GM23248 (cell line): ENCODE results near the gene ACSS3. TPM values are rescaled to one million over a fixed set of nuclear protein-coding genes. Genes with fewer than 3 reads are reported as not detected.

Experiments used
- DNase-seq: peaks from one replicate; pipeline ENCODE4 v3.0.0-alpha.2; 2015
- H2AFZ ChIP-seq: fragments of 200-600 bp; sonication (generic); 2 replicates; pipeline ENCODE4 v1.6.1; 2016; ENCODE audit warnings: antibody characterized with exemption
- H3F3A ChIP-seq: fragments of 200-600 bp; sonication (generic); 2 replicates; pipeline ENCODE4 v1.6.1; 2016; ENCODE audit warnings: mild to moderate bottlenecking, antibody characterized with exemption, mixed run types; ENCODE audit not compliant: insufficient read depth
- H3K27ac ChIP-seq: fragments of 200-600 bp; sonication (generic); 2 replicates; pipeline ENCODE4 v1.5.1; 2016; ENCODE audit warnings: mild to moderate bottlenecking
- H3K27me3 ChIP-seq: fragments of 200-600 bp; sonication (generic); replicated peaks from 2 replicates; pipeline ENCODE4 v1.6.1; 2016; ENCODE audit warnings: mild to moderate bottlenecking; ENCODE audit not compliant: insufficient read depth
- H3K36me3 ChIP-seq: fragments of 200-600 bp; sonication (generic); 2 replicates; pipeline ENCODE4 v1.6.1; 2016; ENCODE audit warnings: low read depth, mild to moderate bottlenecking
- H3K4me1 ChIP-seq: fragments of 200-600 bp; sonication (generic); 2 replicates; pipeline ENCODE4 v1.6.1; 2016; ENCODE audit warnings: mild to moderate bottlenecking; ENCODE audit not compliant: insufficient read depth
- H3K4me2 ChIP-seq: fragments of 200-600 bp; sonication (generic); one replicate; pipeline ENCODE4 v1.6.1; 2016; ENCODE audit warnings: mild to moderate bottlenecking; ENCODE audit not compliant: unreplicated experiment
- H3K4me3 ChIP-seq: fragments of 200-600 bp; sonication (generic); 2 replicates; pipeline ENCODE4 v1.5.1; 2016; ENCODE audit warnings: mild to moderate bottlenecking
- H3K79me2 ChIP-seq: fragments of 200-600 bp; sonication (generic); 2 replicates; pipeline ENCODE4 v1.6.1; 2016; ENCODE audit warnings: mild to moderate bottlenecking; ENCODE audit not compliant: insufficient read depth
- H3K9ac ChIP-seq: fragments of 200-600 bp; sonication (generic); 2 replicates; pipeline ENCODE4 v1.6.1; 2016; ENCODE audit warnings: mild to moderate bottlenecking
- H3K9me2 ChIP-seq: fragments of 200-600 bp; sonication (generic); 2 replicates; pipeline ENCODE4 v1.6.1; 2016; ENCODE audit warnings: mixed run types, mild to moderate bottlenecking, moderate library complexity; ENCODE audit not compliant: insufficient read depth
- H3K9me3 ChIP-seq: fragments of 200-600 bp; sonication (generic); one replicate; pipeline ENCODE4 v1.6.1; 2017; ENCODE audit warnings: low read depth
- H4K20me1 ChIP-seq: fragments of 200-600 bp; sonication (generic); 2 replicates; pipeline ENCODE4 v1.6.0; 2016; ENCODE audit not compliant: insufficient read depth
- EZH2 ChIP-seq: fragments of 200-600 bp; sonication (generic); IDR thresholded peaks from 2 replicates; pipeline ENCODE4 v1.6.1; 2018; ENCODE audit warnings: antibody characterized with exemption, mild to moderate bottlenecking; ENCODE audit not compliant: insufficient read depth, poor library complexity, severe bottlenecking
- EZH2phosphoT487 ChIP-seq: fragments of 200-600 bp; sonication (generic); IDR thresholded peaks from 2 replicates; pipeline ENCODE4 v1.6.1; 2018; ENCODE audit warnings: antibody characterized with exemption, moderate library complexity, mild to moderate bottlenecking, low read depth; ENCODE audit not compliant: insufficient read depth
- WGBS, 2 experiments: methylation state at CpG; one replicate each; pipeline ENCODE4 v1.1.6; 2015 to 2017; ENCODE audit warnings: low lambda C conversion rate in 2 of 2, low coverage in 1 of 2; ENCODE audit errors: missing lambda C conversion rate in 2 of 2; 5-methylcytosine and 5-hydroxymethylcytosine counted together
- in situ Hi-C: fragments of 300-500 bp; cut with MboI; formaldehyde crosslinking; loops from 2 replicates; pipeline ENCODE4 v1.15.0; 2020
- polyA plus RNA-seq: library from polyadenylated mRNA; unstranded; fragments of >200 nt; fragmentation: Nextera tagmentation; extraction: Ambion mirVana; gene quantifications from 2 replicates; pipeline ENCODE4 v1.2.1, GENCODE V29; 2016
- total RNA-seq: library from RNA; depleted of rRNA; stranded (reverse); fragments of >200 nt; shearing (Covaris generic); gene quantifications from 2 replicates; pipeline ENCODE4 v1.2.3, GENCODE V29; 2014

Gene ACSS3
- total and polyA plus RNA-seq, 2 experiments from 2014 or later = 1.5 to 1.9 TPM

DNA sequence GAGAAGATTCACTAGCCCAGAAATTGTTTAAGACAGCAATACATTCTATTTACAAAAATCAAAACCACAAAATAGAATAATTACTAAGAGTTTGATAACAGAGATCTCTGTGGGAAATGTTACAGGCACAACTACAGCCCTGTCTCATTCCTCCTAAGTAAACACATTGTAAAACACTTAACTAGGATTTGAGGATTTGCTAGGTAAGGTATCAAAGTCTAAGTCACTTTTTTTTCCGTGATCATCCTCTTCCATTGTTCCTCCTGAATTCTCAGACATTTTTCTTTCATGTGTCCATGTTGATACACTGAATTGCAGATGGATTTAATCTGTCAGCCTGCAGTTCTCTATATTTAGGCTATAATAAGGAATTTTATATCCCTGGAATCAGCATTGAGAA, 127.5 kb downstream of the ACSS3 start:
- no peak overlapping the region for H3K4me2 ChIP-seq
- H4K20me1 ChIP-seq = no peaks in the 10 kb centered on the region
- no peaks in the 10 kb centered on the region for H3K36me3 ChIP-seq
- H3K9me3 ChIP-seq = no peaks in the 10 kb centered on the region
- DNase-seq = no peak
- no peaks in the 10 kb centered on the region for H3K79me2 ChIP-seq
- H2AFZ ChIP-seq = no peak overlapping the region
- H3K4me3 ChIP-seq = no peak overlapping the region
- TF ChIP-seq EZH2 (no peak), EZH2phosphoT487 (no peak)
- no peak overlapping the region for H3K9ac ChIP-seq
- no peaks in the 10 kb centered on the region for H3K9me2 ChIP-seq
- H3K4me1 ChIP-seq = peaks cover 21% of the 10 kb centered on the region
- no peaks in the 10 kb centered on the region for H3K27me3 ChIP-seq
- WGBS, 2 experiments = 56 to 70% methylated on average over 1 of the region's 1 CpG
- H3F3A ChIP-seq = no peaks in the 10 kb centered on the region; the same call in 1 of the 2 replicates
- in situ Hi-C loops = no loop called here
- H3K27ac ChIP-seq = no peak overlapping the region

DNA sequence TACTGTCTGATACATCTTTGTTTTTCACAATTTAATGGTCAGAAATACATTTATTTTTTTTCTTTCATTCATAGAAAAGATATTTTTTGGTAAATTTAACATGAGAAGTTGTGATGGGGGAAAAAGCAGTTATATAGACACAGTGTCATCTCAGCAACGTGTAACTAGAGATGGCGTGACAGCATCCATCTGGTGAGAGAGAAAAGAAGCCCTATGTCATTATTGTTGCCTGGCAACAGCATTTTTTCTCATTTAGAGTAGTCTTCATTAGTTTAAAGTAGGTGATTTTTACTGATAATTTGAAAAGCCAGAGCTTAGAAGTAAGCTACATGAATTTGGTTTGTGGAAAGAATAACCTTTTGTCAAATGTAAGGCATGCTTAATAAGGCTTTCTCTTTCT, 128.6 kb downstream of the ACSS3 start:
- Histone ChIP-seq H2AFZ (no peak overlapping the region), H3K4me2 (no peak overlapping the region), H3K9me3 (no peaks in the 10 kb centered on the region), H4K20me1 (no peaks in the 10 kb centered on the region), H3K27me3 (no peaks in the 10 kb centered on the region), H3K79me2 (no peaks in the 10 kb centered on the region), H3F3A (no peaks in the 10 kb centered on the region; the same call in 1 of the 2 replicates), H3K9me2 (no peaks in the 10 kb centered on the region), H3K27ac (no peak overlapping the region), H3K4me3 (no peak overlapping the region), H3K4me1 (peaks cover 21% of the 10 kb centered on the region), H3K36me3 (no peaks in the 10 kb centered on the region), H3K9ac (no peak overlapping the region)
- DNase-seq = no peak
- 92% methylated on average over 2 of the region's 2 CpGs for WGBS, 2 experiments
- TF ChIP-seq EZH2phosphoT487 (no peak), EZH2 (no peak)
- in situ Hi-C loops = no loop called here

DNA sequence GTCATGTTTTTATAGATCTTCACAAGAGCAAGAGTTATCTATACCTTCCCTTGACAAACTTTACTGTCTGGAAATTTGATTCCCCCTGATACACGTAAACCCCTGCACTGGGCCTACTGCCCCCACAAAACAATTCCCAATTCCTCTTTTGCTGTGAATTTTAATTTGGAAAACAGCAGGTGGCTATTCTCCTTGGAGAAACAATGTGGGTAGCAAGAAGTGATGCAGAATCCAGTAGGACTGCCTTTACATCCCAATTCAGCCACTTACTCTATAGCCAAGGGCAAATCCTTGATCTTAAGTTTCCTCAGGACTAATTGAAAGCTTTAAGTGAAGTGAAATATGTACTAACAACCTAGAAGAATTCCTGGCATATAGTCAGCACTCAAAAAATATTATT, 129.3 kb downstream of the ACSS3 start:
- DNase-seq = no peak
- no peaks in the 10 kb centered on the region for H3K9me2 ChIP-seq
- H3K27me3 ChIP-seq = no peaks in the 10 kb centered on the region
- in situ Hi-C loops = no loop called here
- H4K20me1 ChIP-seq = no peaks in the 10 kb centered on the region
- H3K36me3 ChIP-seq = no peaks in the 10 kb centered on the region
- no peak overlapping the region for H3K4me3 ChIP-seq
- H2AFZ ChIP-seq = no peak overlapping the region
- H3K4me2 ChIP-seq = no peak overlapping the region
- H3K9me3 ChIP-seq = no peaks in the 10 kb centered on the region
- no peaks in the 10 kb centered on the region; the same call in 1 of the 2 replicates for H3F3A ChIP-seq
- no peaks in the 10 kb centered on the region for H3K79me2 ChIP-seq
- TF ChIP-seq EZH2phosphoT487 (no peak), EZH2 (no peak)
- no peak overlapping the region for H3K9ac ChIP-seq
- 93 to 100% methylated on average over 1 of the region's 1 CpG for WGBS, 2 experiments
- peaks cover 21% of the 10 kb centered on the region for H3K4me1 ChIP-seq
- no peak overlapping the region for H3K27ac ChIP-seq

DNA sequence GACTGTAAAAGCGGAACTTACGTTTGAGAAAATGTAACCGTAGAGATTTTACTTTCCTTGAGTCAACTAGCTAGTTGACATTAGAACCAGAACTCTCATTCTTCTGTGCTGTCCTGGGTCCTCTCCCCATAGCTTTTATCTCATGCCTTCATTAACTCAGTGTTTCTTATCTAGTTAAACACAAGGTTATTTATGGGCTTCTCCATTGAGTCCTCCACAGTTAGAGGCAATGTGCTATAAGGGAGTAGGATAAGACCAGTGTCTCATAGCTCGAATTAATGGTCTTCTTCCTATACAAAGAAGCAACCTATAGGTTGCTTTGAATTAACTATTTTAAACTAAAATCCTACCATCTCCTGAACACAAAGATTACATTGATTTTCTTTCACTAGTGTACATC, 129.8 kb downstream of the ACSS3 start:
- Histone ChIP-seq H3K79me2 (no peaks in the 10 kb centered on the region), H3K36me3 (no peaks in the 10 kb centered on the region), H3K9ac (no peak overlapping the region), H3K9me3 (no peaks in the 10 kb centered on the region), H3K4me1 (peaks cover 21% of the 10 kb centered on the region), H3F3A (no peaks in the 10 kb centered on the region; the same call in 1 of the 2 replicates), H3K27ac (no peak overlapping the region), H4K20me1 (no peaks in the 10 kb centered on the region), H3K4me2 (no peak overlapping the region), H2AFZ (no peak overlapping the region), H3K9me2 (no peaks in the 10 kb centered on the region), H3K27me3 (no peaks in the 10 kb centered on the region), H3K4me3 (no peak overlapping the region)
- DNase-seq = no peak
- in situ Hi-C loops = no loop called here
- WGBS, 2 experiments = 90 to 91% methylated on average over 4 of the region's 4 CpGs
- no peak for TF ChIP-seq EZH2
- TF ChIP-seq EZH2phosphoT487 = no peak
